Measurements from ENCODE around the gene SYNDIG1. TPM values are rescaled to one million over a fixed set of nuclear protein-coding genes. Genes with fewer than 3 reads are reported as not detected.
"Not testable (repeated sequence)": the region's sequence is repeated elsewhere in the genome, so short reads cannot be mapped to it uniquely, and the experiment has no call there.

SYNDIG1 gene
- total RNA-seq, 2 experiments from 2014 or later: not detected

- Histone ChIP-seq H2AFZ (ENCODE audit: low read length) (no peak overlapping the region), H3K79me2 (ENCODE audit: insufficient read depth, low read depth, low read length) (no peaks in the 10 kb centered on the region), H3K9me2 (ENCODE audit: insufficient read depth, low read length) (no peaks in the 10 kb centered on the region), H3K4me1 (ENCODE audit: insufficient read depth, low read length, poor library complexity, severe bottlenecking) (no peaks in the 10 kb centered on the region), H3K36me3 (ENCODE audit: insufficient read depth, low read length) (no peaks in the 10 kb centered on the region), H3K9me3 (ENCODE audit: low read length) (no peaks in the 10 kb centered on the region), H3K4me3 (ENCODE audit: low read depth, low read length, poor library complexity, severe bottlenecking) (no peak overlapping the region), H4K20me1 (ENCODE audit: insufficient read depth, low read length) (no peaks in the 10 kb centered on the region), H3K27ac (ENCODE audit: low read depth, low read length, poor library complexity, severe bottlenecking) (no peak overlapping the region), H3K4me2 (ENCODE audit: low read length) (no peak overlapping the region)
- CTCF ChIA-PET (ENCODE audit: unreplicated experiment): no interaction called here
- TF ChIP-seq CTCF (conservative IDR thresholded peaks at IDR 0.05; ENCODE audit: low read length) (no peak), EZH2phosphoT487 (IDR thresholded peaks at IDR 0.05; ENCODE audit: borderline replicate concordance, low read depth, low read length) (no peak)
- intact Hi-C loops (cut with micrococcal nuclease; ENCODE audit: unreplicated experiment): no loop called here
- no peak for DNase-seq (ENCODE audit: low spot score)
- no TSS peak for BruUV-seq (replicated peaks)
- POLR2A ChIA-PET: interaction anchor here (0.6 to 0.7 kb wide), 2 partner anchors 336 to 746 kb away, joined by 3 read pairs; no protein-coding TSS in a partner anchor
Measured at GRCh38 chr20:24620937-24621519, 151.6 kb downstream of the SYNDIG1 start.

- DNase-seq (ENCODE audit: low spot score): no peak
Measured at GRCh38 chr20:24622856-24623255, 153.4 kb downstream of the SYNDIG1 start.

GRCh38 chr20:24626141-24626540, 156.7 kb downstream of the SYNDIG1 start:
- BruUV-seq (replicated peaks); H3K4me1 ChIP-seq (ENCODE audit: insufficient read depth, low read length, poor library complexity, severe bottlenecking); POLR2A ChIA-PET; CTCF ChIA-PET (ENCODE audit: unreplicated experiment); intact Hi-C loops (cut with micrococcal nuclease; ENCODE audit: unreplicated experiment); H3K36me3 ChIP-seq (ENCODE audit: insufficient read depth, low read length); H4K20me1 ChIP-seq (ENCODE audit: insufficient read depth, low read length); H2AFZ ChIP-seq (ENCODE audit: low read length); H3K4me3 ChIP-seq (ENCODE audit: low read depth, low read length, poor library complexity, severe bottlenecking); H3K4me2 ChIP-seq (ENCODE audit: low read length); DNase-seq (ENCODE audit: low spot score); H3K79me2 ChIP-seq (ENCODE audit: insufficient read depth, low read depth, low read length); H3K27ac ChIP-seq (ENCODE audit: low read depth, low read length, poor library complexity, severe bottlenecking); H3K9me2 ChIP-seq (ENCODE audit: insufficient read depth, low read length); H3K9me3 ChIP-seq (ENCODE audit: low read length): not testable (repeated sequence)

More at GRCh38 chr20:24622856-24623255, 153.4 kb downstream of the SYNDIG1 start:
- Histone ChIP-seq H3K4me3 (ENCODE audit: low read depth, low read length, poor library complexity, severe bottlenecking) (no peak overlapping the region), H3K79me2 (ENCODE audit: insufficient read depth, low read depth, low read length) (no peaks in the 10 kb centered on the region), H3K36me3 (ENCODE audit: insufficient read depth, low read length) (no peaks in the 10 kb centered on the region), H4K20me1 (ENCODE audit: insufficient read depth, low read length) (no peaks in the 10 kb centered on the region), H3K9me2 (ENCODE audit: insufficient read depth, low read length) (no peaks in the 10 kb centered on the region), H3K4me2 (ENCODE audit: low read length) (no peak overlapping the region), H2AFZ (ENCODE audit: low read length) (no peak overlapping the region), H3K4me1 (ENCODE audit: insufficient read depth, low read length, poor library complexity, severe bottlenecking) (no peaks in the 10 kb centered on the region), H3K9me3 (ENCODE audit: low read length) (no peaks in the 10 kb centered on the region), H3K27ac (ENCODE audit: low read depth, low read length, poor library complexity, severe bottlenecking) (no peak overlapping the region)
- intact Hi-C loops (cut with micrococcal nuclease; ENCODE audit: unreplicated experiment): no loop called here
- CTCF ChIA-PET (ENCODE audit: unreplicated experiment): no interaction called here
- no TSS peak for BruUV-seq (replicated peaks)
- no peak for TF ChIP-seq CTCF (conservative IDR thresholded peaks at IDR 0.05; ENCODE audit: low read length)
- TF ChIP-seq EZH2phosphoT487 (IDR thresholded peaks at IDR 0.05; ENCODE audit: borderline replicate concordance, low read depth, low read length): no peak
- POLR2A ChIA-PET: no interaction called here
